Left ventricle myocardium inferior (tissue), 1 donor: Measurements from ENCODE around the gene TOX2. TPM values are rescaled to one million over a fixed set of nuclear protein-coding genes. Genes with fewer than 3 reads are reported as not detected.

ENCODE experiments used
- DNase-seq: peaks from one replicate; pipeline ENCODE4 v3.0.0-alpha.2; 2020
- H3K27ac ChIP-seq: fragments of 200-600 bp; replicated peaks from 2 replicates; pipeline ENCODE4 v1.8.0; 2021
- H3K27me3 ChIP-seq: fragments of 200-600 bp; 2 replicates; pipeline ENCODE4 v1.8.0; 2021; ENCODE audit warnings: low read depth
- H3K36me3 ChIP-seq: fragments of 200-600 bp; 2 replicates; pipeline ENCODE4 v1.8.0; 2021
- H3K4me1 ChIP-seq: fragments of 200-600 bp; 2 replicates; pipeline ENCODE4 v1.8.0; 2021
- H3K4me3 ChIP-seq: fragments of 200-600 bp; 2 replicates; pipeline ENCODE4 v1.8.0; 2021; ENCODE audit warnings: mild to moderate bottlenecking, moderate library complexity
- H3K9me3 ChIP-seq: fragments of 200-600 bp; replicated peaks from 2 replicates; pipeline ENCODE4 v1.8.0; 2021
- intact Hi-C: fragments of 100-400 bp; cut with micrococcal nuclease; formaldehyde crosslinking; loops from one replicate; pipeline ENCODE4 v1.11.0; 2022
- total RNA-seq: library from RNA; stranded (reverse); fragmentation: NEBNext Ultra II Directional; extraction: Animal tissue kit (Norgen Biotek cat#: 25700); gene quantifications from one replicate; pipeline ENCODE4 v1.2.1, GENCODE V29; 2021
- TF ChIP-seq, protein P1 (sequence below): fragments of 200-600 bp; IDR thresholded peaks from 2 replicates; pipeline ENCODE4 v1.8.0; 2021; ENCODE audit warnings: antibody characterized with exemption, mild to moderate bottlenecking, borderline replicate concordance
- donor health status: DM: no; HTN: yes; CAD: no; lungs with severe emphysema.

Gene TOX2
- total RNA-seq, 1 donor from 2014 or later: 0.30 TPM

DNA sequence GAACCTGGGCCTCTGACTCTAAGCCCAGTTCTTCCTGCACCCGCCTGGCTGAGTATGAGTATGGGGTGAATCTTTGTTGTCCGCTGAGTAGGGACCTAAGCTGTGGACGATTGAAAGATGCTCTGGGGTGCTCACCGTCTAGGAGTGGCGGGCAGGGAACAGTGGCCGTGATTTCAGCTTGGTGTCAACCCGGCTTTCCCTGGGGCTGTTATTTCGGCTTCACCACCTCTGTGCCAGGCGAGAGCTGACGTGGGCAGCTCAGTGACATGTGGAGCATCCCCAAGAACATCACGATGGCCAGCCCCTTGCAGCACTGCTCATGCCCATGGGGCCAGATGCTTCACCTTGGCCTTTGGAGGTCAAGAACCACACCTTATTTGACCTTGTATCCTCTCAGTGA lies 102.6 kb downstream of the TOX2 start:
- no peak for DNase-seq
- TF ChIP-seq, protein P1, sequence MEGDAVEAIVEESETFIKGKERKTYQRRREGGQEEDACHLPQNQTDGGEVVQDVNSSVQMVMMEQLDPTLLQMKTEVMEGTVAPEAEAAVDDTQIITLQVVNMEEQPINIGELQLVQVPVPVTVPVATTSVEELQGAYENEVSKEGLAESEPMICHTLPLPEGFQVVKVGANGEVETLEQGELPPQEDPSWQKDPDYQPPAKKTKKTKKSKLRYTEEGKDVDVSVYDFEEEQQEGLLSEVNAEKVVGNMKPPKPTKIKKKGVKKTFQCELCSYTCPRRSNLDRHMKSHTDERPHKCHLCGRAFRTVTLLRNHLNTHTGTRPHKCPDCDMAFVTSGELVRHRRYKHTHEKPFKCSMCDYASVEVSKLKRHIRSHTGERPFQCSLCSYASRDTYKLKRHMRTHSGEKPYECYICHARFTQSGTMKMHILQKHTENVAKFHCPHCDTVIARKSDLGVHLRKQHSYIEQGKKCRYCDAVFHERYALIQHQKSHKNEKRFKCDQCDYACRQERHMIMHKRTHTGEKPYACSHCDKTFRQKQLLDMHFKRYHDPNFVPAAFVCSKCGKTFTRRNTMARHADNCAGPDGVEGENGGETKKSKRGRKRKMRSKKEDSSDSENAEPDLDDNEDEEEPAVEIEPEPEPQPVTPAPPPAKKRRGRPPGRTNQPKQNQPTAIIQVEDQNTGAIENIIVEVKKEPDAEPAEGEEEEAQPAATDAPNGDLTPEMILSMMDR: no peak
- Histone ChIP-seq H3K27ac (no peak overlapping the region), H3K4me3 (no peak overlapping the region), H3K9me3 (no peaks in the 10 kb centered on the region), H3K27me3 (peaks cover 52% of the 10 kb centered on the region), H3K4me1 (peaks cover 20% of the 10 kb centered on the region), H3K36me3 (no peaks in the 10 kb centered on the region)
- intact Hi-C loops: no loop called here

DNA sequence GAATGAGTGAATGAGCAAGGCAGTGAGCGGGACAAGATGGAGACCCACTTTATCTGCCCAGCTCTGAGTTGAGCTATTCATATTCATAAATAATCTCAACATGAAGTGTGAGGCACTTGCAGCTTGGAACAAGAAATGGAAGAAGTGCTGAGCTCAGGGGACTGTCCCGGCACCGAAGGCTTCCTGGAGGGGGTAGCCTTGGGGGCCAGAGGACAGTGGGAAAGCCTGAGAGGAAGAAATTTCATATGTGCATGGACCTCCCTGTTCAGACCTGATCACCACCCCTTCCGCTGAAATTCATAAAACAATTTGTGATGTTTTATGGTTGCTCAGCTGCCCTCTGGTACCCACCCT lies 103.2 kb downstream of the TOX2 start:
- DNase-seq: no peak
- intact Hi-C loops: no loop called here
- Histone ChIP-seq H3K36me3 (no peaks in the 10 kb centered on the region), H3K4me3 (no peak overlapping the region), H3K9me3 (no peaks in the 10 kb centered on the region), H3K4me1 (peaks cover 20% of the 10 kb centered on the region), H3K27ac (no peak overlapping the region), H3K27me3 (peaks cover 52% of the 10 kb centered on the region)
- TF ChIP-seq, protein P1: no peak

DNA sequence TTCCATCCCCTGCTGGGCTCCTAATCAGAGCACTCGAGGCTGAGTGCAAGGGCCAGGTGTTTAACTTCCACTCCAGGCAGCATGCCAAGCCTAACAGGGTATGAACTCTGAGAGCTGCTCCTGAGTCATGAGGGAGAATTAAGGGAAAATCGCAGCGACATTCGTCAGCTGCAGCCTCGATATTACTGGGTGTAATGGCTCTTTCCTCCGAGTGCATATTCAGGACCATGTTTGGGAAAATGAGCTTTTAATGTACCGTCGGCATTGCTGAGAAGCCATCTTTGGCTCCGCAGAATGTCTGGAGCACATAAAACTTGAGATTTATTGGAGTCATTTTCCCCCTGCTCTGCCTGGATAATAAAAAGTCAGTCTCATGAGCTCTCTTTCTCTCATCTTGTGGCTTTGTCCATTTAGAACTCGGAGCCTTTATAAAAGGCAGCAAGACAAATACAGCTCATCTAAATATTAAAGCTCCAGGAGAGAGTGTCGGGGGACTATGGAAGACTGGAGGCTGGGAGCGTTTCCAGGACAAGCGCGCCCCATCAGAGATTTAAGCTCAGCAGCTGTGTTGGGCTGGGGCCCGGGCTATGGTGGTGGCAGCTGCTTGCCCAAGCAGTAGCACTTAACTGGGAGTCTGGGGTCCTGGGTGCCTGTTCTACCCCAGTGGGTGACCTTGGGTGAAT lies 103.7 kb downstream of the TOX2 start:
- Histone ChIP-seq H3K27ac (no peak overlapping the region), H3K4me3 (no peak overlapping the region), H3K27me3 (peaks cover 51% of the 10 kb centered on the region), H3K36me3 (no peaks in the 10 kb centered on the region), H3K4me1 (peaks cover 20% of the 10 kb centered on the region), H3K9me3 (no peaks in the 10 kb centered on the region)
- TF ChIP-seq, protein P1: no peak
- no peak for DNase-seq
- intact Hi-C loops: no loop called here

DNA sequence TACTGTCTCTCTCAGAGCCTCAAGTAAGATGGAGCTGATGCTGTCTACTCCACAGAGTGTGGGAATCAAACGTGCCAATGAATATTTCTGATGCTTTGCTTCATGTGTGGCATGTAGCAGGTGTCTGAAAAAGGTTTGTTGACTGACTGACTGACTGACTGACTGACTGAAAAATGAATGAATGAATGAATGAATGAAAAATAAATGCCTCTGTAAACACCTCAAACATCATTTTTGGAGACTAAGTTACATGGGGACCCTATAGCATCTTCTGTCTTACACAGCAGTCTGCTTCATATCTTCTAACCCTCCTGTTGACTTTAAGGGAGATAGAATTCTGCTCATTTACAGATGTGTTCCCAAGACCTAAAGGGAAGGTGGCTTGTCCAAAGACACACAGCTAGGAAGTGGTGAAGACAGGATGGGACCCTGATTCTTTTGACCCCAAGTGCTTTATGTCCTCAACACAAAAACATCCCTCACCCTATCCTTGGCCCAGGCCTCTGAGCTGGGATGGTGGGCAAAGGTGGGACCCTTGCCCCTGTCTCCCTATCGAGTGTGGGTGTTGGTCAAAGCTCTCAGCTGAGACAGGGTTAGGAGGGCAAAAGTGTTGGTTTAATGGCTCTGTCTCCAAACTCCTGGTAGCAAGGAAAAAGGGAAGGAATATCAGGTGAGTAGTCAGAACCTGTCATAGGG lies 104.4 kb downstream of the TOX2 start:
- no peak for DNase-seq
- intact Hi-C loops: no loop called here
- H3K4me3 ChIP-seq: no peak overlapping the region
- peaks cover 20% of the 10 kb centered on the region for H3K4me1 ChIP-seq
- TF ChIP-seq, protein P1: no peak
- peaks cover 52% of the 10 kb centered on the region for H3K27me3 ChIP-seq
- no peaks in the 10 kb centered on the region for H3K36me3 ChIP-seq
- H3K27ac ChIP-seq: no peak overlapping the region
- H3K9me3 ChIP-seq: no peaks in the 10 kb centered on the region

DNA sequence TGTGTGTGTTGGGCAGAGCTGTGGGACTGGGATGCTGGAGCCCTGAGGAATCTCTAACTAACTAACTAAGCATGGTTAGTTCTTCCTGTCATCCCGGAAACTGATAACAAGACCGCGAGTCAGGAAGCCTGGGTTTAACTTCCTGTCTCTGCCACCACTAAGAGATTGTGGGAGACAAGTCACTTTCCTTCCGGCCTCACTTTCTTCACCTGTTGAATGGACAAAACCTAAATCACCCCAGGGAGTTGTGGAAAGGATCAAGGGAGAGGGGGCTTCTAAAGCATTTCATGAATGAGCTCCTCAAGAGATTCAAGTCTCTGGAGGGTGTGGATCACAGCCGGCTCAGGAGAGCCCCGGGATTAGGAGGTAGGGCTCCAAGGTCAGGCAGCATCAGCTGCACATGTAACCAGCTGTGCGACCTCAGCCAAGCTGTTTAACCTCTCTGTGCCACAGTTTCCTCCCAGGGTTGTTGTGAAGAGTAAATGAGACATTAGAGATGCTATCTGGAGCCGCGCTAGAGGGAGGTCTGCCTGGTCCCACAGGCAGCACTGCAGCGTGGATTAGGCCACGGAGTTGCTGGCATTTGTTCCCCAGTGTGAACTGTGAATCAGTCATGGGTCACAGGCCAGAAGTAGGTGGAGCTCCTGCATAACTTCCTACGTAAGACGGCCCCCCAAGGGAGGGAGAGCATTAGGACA lies 105.1 kb downstream of the TOX2 start:
- no peak overlapping the region for H3K27ac ChIP-seq
- peaks cover 53% of the 10 kb centered on the region for H3K27me3 ChIP-seq
- H3K36me3 ChIP-seq: no peaks in the 10 kb centered on the region
- intact Hi-C loops: no loop called here
- no peak for DNase-seq
- no peaks in the 10 kb centered on the region for H3K9me3 ChIP-seq
- no peak overlapping the region for H3K4me3 ChIP-seq
- TF ChIP-seq, protein P1: no peak
- peaks cover 20% of the 10 kb centered on the region for H3K4me1 ChIP-seq
